ENCODE results near the gene TERT. TPM values are rescaled to one million over a fixed set of nuclear protein-coding genes. Genes with fewer than 3 reads are reported as not detected.

TERT gene
- total and polyA plus RNA-seq, 2 of the 13 experiments (the other 11 are each of a cell fraction or from before 2014, with no cell fraction given) = 4.3 to 5.9 TPM

GRCh38 chr5:1277781-1278180 is 17.1 kb downstream of the TERT start:
- no peak overlapping the region for H3K9ac ChIP-seq (ENCODE audit: insufficient read depth, low read depth, low read length)
- H3K4me3 ChIP-seq (replicated peaks in 1 of 3; ENCODE audit: insufficient read depth in 1 of 3, low read depth in 2 of 3, low read length in 3 of 3) = no peak overlapping the region
- H3K36me3 ChIP-seq (replicated peaks in 1 of 2; ENCODE audit: control insufficient read depth in 1 of 2, insufficient read depth in 2 of 2, low read length in 2 of 2) = no peaks in the 10 kb centered on the region; a peak in 1 of 5 replicates
- DNase-seq (ENCODE audit: low spot score) (no peak), FAIRE-seq (no peak), ATAC-seq (no peak)
- BruUV-seq (replicated peaks) = no TSS peak
- in situ Hi-C loops (cut with HindIII; ENCODE audit: extremely low pct_ligation_motif_present, low pct_unique_long_range_greater_than_20kb) (no loop called here), intact Hi-C loops (cut with micrococcal nuclease; ENCODE audit: unreplicated experiment) (no loop called here)
- H2AFZ ChIP-seq (ENCODE audit: low read length) = no peak overlapping the region
- 36% methylated on average over 4 of the region's 10 CpGs for WGBS (ENCODE audit: low lambda C conversion rate)
- H3K27me3 ChIP-seq (ENCODE audit: control insufficient read depth in 1 of 2, insufficient read depth in 2 of 2, low read length in 2 of 2) = peaks cover 0 to 17% of the 10 kb centered on the region in 2 experiments; a peak in 4 of 5 replicates
- TF ChIP-seq ZSCAN20 (CRISPR knock-in tag; IDR thresholded peaks at IDR 0.05; ENCODE audit: borderline replicate concordance) (no peak), ZNF230 (CRISPR knock-in tag; IDR thresholded peaks at IDR 0.05) (no peak), SNAPC5 (CRISPR knock-in tag; IDR thresholded peaks at IDR 0.05; ENCODE audit: borderline replicate concordance) (no peak), DZIP1 (CRISPR knock-in tag; IDR thresholded peaks at IDR 0.05) (no peak)
- no peaks in the 10 kb centered on the region for H3K79me2 ChIP-seq (ENCODE audit: insufficient read depth, low read length)
- no peaks in the 10 kb centered on the region for H3K9me3 ChIP-seq (ENCODE audit: low read length)
- ChIA-PET CTCF (ENCODE audit: low intra/inter-chr PET ratio, low total read pairs) (no interaction called here), POLR2A (no interaction called here)
- no peak overlapping the region for H3K4me2 ChIP-seq (ENCODE audit: low read depth, low read length)
- H3K4me1 ChIP-seq (ENCODE audit: insufficient read depth, low read length) = no peaks in the 10 kb centered on the region
- H4K20me1 ChIP-seq (ENCODE audit: insufficient read depth, low read length) = no peaks in the 10 kb centered on the region
- H3K27ac ChIP-seq (ENCODE audit: extremely low read length, insufficient read depth, low read length) = no peak overlapping the region

- ChIA-PET CTCF (ENCODE audit: low intra/inter-chr PET ratio, low total read pairs) (no interaction called here), POLR2A (no interaction called here)
- H2AFZ ChIP-seq (ENCODE audit: low read length) = no peak overlapping the region
- TF ChIP-seq ZNF234 (CRISPR knock-in tag; conservative IDR thresholded peaks at IDR 0.05) = no peak
- TF ChIP-seq ZMYM4 (CRISPR knock-in tag; IDR thresholded peaks at IDR 0.05) = no peak
- in situ Hi-C loops (cut with HindIII; ENCODE audit: extremely low pct_ligation_motif_present, low pct_unique_long_range_greater_than_20kb) = no loop called here
- peaks cover 0 to 17% of the 10 kb centered on the region in 2 experiments; a peak in 4 of 5 replicates for H3K27me3 ChIP-seq (ENCODE audit: control insufficient read depth in 1 of 2, insufficient read depth in 2 of 2, low read length in 2 of 2)
- H3K4me1 ChIP-seq (ENCODE audit: insufficient read depth, low read length) = no peaks in the 10 kb centered on the region
- WGBS (ENCODE audit: low lambda C conversion rate) = 51% methylated on average over 9 of the region's 21 CpGs
- ATAC-seq (no peak), FAIRE-seq (no peak), DNase-seq (ENCODE audit: low spot score) (no peak)
- no peaks in the 10 kb centered on the region for H3K9me3 ChIP-seq (ENCODE audit: low read length)
- no peak overlapping the region for H3K9ac ChIP-seq (ENCODE audit: insufficient read depth, low read depth, low read length)
- no peaks in the 10 kb centered on the region; a peak in 1 of 5 replicates for H3K36me3 ChIP-seq (replicated peaks in 1 of 2; ENCODE audit: control insufficient read depth in 1 of 2, insufficient read depth in 2 of 2, low read length in 2 of 2)
- H4K20me1 ChIP-seq (ENCODE audit: insufficient read depth, low read length) = no peaks in the 10 kb centered on the region
- BruUV-seq (replicated peaks) = no TSS peak
- intact Hi-C loops (cut with micrococcal nuclease; ENCODE audit: unreplicated experiment) = no loop called here
- H3K27ac ChIP-seq (ENCODE audit: extremely low read length, insufficient read depth, low read length) = no peak overlapping the region
- H3K4me2 ChIP-seq (ENCODE audit: low read depth, low read length) = no peak overlapping the region
- H3K4me3 ChIP-seq (replicated peaks in 1 of 3; ENCODE audit: insufficient read depth in 1 of 3, low read depth in 2 of 3, low read length in 3 of 3) = no peak overlapping the region
- H3K79me2 ChIP-seq (ENCODE audit: insufficient read depth, low read length) = no peaks in the 10 kb centered on the region
Measured at GRCh38 chr5:1277331-1277730, 17.5 kb downstream of the TERT start.

All from HepG2 (cell line).